Left cardiac atrium (tissue), 4 donors: Measurements from ENCODE around the gene NXN. TPM values are rescaled to one million over a fixed set of nuclear protein-coding genes. Genes with fewer than 3 reads are reported as not detected.
"Not testable (repeated sequence)": the region's sequence is repeated elsewhere in the genome, so short reads cannot be mapped to it uniquely, and the experiment has no call there.

ENCODE experiments used
- ATAC-seq, 2 donors: fragments of 200-7000 bp; cut with Tn5 transposase; one replicate each; pipeline ENCODE4 v1.9.1; 2020; ENCODE audit warnings: mild to moderate bottlenecking in 2 of 2, moderate library complexity in 2 of 2
- DNase-seq: peaks from one replicate; pipeline ENCODE4 v3.0.0-alpha.2; 2020
- intact Hi-C, 2 donors: fragments of 100-400 bp; cut with DNase I; formaldehyde crosslinking; loops; one replicate each; pipeline versions ENCODE4 v1.14.1 to v1.15.1; 2022 to 2023
- total RNA-seq, 2 donors: library from RNA; stranded (reverse); fragmentation: NEBNext Ultra II Directional; extraction: Animal tissue kit (Norgen Biotek cat#: 25700); gene quantifications; one replicate each; pipeline ENCODE4 v1.2.1, GENCODE V29; 2021
- donor health status: DM: no; HTN: yes; CAD: no.
- donor health status: DM: no; HTN: yes; CAD: no; lungs with severe emphysema.
- donor health status: DM: yes; HTN: yes; CAD: no.
- donor health status: Dilated cardiomyopathy.

Gene NXN
- total RNA-seq, 2 donors from 2014 or later = 16.7 to 20.8 TPM

DNA sequence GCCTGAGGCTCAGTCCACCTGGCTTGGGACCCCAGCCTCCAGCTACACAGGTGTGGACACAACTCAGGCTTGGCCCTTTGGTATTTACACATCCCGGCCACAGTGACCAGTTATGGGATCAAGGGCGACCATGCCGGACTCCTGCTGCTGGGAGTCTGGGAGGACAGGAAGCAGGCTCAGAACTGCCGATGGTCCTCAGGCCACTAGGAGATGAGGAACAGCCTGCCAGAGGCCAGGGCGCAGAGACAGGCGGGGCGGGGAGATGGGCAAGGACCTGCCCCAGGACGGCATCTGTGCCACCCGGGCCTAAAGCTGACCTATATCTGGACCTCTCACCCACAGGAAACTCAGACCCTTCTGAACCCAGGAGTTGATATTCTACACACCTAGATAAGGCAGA is 12.5 kb downstream of the NXN start:
- ATAC-seq = no peak
- intact Hi-C loops = no loop called here
- DNase-seq = no peak

DNA sequence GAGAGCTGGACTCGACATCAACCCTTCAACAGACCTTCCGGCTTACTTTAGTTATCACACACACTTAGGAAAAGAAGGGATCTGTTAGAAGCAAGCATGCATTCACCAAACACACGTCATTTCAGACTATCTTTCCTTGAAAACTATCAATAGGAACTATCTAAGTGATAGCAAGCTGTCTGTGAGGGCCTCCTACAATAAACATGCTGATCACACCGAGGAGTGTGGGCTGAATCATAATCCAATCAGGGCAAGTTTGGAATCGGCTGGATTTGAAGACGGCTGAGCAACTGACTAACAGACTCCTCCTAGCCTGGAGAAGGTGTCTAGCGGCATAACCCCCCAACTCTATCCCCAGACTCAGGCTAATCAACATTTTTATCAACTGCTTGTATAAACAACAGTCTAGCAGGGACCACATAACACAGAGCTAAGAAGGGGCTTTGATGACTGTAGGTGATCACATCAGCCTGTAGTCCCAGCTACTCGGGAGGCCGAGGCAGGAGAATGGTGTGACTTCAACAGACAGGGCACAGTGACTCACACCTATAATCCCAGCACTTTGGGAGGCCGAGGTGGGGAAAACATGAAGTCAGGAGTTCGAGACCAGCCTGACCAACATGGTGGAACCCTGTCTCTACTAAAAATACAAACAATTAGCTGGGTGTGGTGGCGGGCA is 14.1 kb downstream of the NXN start:
- DNase-seq = no peak
- intact Hi-C loops = no loop called here
- ATAC-seq = no peak

DNA sequence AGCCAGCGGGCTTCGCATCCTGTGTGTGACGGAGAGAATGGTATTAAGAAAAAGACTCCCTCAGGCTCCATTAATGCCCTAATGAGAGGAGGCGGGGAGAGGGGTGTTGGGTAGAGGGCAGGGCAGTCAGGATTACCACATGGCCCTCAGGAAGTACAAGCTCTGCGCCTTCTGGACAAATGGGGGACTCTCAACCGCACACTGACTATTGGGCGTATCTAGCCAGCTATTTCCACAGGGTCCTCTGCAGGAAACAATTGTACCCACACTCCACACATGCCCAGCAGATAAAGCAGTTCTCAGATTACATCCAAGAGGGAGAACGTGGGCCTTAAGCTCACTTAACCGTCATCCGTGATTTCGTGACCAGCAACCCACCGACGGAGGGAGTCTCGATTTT is 14.7 kb downstream of the NXN start:
- intact Hi-C loops = no loop called here
- DNase-seq (no peak), ATAC-seq (peak; percentile 20 to 47)

DNA sequence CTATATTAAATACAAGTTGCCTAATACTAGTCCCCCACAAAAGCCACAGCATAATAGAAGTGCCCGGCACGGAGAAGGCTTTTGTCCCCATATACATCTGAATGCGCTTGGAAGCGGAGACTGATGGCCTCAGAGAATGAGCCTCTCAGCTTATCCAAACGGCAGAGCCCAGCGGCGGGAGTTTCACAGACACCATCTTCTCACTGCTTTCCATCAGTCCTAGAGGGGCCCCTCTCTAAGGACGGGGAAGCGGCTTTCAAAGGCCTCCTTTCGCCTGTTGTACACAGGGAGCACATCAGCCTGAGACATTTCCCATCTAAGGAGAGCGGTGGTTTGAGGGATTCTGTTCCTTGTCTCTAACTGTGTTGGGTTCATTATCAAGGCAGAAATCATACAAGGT is 16.9 kb downstream of the NXN start:
- intact Hi-C loops = no loop called here
- DNase-seq (no peak), ATAC-seq (no peak)

DNA sequence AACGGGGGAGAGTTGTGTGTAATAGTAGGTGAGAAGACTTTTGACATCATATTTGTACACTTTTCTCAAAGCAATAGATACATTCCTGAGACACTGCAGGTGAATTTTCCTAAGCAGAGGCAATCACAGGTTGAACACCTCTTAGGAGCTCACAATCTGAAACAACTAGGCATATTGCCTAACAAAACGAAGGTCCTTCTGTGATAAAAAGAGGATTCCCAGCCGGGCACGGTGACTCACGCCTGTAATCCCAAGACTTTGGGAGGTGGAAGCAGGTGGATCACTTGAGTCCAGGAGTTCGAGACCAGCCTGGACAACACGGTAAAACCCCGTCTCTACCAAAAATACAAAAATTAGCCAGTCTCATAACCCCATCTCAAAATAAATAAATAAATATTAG is 17.4 kb downstream of the NXN start:
- no peak for ATAC-seq
- intact Hi-C loops = no loop called here
- no peak for DNase-seq

DNA sequence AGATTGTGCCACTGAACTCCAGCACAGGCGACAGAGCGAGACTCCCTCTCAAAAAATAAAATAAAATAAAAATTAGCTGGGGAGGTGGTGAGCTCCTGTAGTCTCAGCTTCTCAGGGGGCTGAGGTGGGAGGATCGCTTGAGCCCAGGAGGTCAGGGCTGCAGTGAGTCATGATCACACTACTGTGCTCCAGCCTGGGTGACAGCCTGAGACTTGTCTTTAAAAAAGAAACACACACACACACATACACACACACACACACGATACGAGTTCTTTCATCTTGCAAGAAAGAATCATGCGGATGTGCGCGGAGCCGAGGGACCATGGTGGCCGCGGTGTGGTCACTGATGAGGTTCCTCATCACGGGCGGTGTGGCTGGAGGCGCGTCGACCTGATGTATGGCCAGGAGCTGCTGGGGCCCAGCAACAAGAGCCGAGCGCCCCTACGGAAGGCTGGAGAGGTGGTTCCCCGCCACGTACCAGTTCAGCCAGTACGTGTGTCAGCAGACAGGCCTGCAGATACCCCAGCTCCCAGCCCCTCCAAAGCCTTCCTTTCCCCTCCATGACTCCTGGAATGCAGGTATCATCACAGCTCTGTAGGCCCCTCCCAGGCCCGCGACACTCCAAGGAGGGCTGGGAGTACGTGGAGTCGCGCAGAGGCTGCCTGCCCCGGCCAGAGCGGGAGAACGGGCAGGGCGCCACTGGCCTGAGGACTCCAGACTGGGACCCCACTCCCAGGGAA is 20.7 kb downstream of the NXN start:
- ATAC-seq (peak in 1 of 2 donors; percentile 12), DNase-seq (no peak)
- intact Hi-C loops = no loop called here

DNA sequence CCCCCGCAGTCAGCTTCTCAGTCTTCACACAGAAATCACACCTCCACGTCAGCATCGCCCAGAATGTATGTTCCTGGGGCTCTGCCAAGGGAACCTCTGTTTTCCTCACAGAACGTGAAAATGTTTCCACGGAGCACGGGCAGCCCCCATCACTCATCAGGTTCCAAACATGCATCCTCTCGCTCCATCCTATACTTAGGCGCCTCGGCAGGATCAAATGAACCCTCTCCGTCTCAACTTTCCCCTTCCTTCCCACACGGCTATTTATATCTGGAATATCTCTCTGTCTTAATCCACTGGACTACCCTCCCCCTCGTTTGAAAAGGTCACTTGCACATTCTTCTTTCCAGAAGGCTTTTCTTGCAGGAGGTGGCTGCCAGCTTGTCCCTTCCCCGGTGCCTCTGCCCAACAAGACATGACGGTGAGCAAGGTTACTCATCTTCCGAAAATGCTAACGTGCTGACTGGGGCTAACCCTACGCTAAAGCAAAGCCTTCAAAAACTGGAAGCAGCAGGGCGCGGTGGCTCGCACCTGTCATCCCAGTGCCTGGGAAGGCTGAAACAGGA is 21.6 kb downstream of the NXN start:
- intact Hi-C loops = no loop called here
- no peak for DNase-seq
- peak in 1 of 2 donors; percentile 48 for ATAC-seq

DNA sequence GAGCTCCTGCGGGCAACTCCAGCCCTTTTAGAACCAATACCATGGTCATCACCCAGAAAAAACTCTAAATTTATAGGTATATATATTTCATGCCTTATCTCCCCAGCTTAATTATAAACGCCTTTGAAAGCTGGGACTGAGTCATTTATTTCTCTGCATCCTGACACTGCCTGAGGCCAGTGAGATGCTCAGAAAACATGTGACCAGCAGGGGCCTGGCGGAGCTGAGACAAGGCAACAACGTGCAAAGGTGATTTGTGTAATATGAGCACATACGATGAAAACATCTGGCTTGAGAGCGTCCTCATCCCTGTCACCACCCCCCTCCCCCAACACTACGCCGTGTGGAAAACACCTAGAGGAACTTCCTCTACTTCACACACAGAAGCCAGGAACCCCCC is 22.7 kb downstream of the NXN start:
- DNase-seq (no peak), ATAC-seq (no peak)
- intact Hi-C loops = no loop called here

DNA sequence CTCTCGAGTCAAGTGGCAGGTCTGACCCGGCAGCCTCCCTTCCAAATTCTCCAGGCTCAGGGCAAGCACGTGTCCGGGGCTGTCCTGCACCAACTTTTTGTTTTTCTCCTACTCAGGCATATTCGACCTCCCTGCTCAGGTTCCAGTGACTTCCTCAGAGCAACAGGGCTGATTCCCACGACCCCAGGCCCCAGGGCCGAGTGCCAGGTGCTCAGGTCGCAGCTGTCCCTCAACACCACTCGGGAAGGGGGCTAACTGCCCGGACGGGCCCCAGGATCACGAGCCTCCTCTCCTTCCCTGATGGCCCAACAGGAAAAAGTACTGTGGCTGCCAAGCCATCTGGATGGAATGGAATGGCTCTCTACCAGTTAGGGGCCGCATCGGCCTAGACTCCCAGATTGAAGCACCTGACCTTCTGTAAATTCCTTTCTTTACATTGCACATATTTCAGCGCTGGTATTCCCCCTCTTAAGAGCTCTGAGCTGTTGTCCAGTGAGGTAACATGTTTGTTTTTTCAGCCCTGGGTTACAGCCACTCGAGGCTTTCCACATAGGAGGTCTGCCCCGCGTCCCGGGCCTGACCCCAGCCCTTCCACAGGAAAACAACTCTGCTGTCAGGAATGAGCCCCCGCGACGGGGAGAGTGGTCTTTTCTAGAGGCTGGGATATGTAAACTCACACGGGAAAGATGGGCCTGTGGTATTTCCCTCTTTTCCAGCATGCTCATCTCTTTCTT is 25.0 kb downstream of the NXN start:
- intact Hi-C loops = no loop called here
- ATAC-seq (peak; percentile 9 to 30), DNase-seq (no peak)

DNA sequence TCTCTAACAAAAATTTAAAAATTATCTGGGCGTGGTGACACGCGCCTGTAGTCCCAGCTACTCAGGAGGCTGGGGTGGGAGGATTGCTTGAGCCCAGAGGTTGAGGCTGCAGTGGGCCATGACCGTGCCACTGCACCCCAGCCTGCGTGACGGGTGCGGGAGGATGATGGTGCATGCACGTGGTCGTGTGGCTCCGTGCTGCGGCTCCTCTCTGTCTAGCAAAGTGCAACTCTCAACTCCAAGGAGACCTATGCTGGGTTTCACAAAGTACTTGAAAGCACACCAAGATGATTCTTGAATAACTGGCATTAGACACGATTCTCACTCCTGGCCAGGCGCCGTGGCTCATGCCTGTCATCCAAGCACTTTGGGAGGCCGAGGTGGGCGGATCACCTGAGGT is 25.8 kb downstream of the NXN start:
- intact Hi-C loops = no loop called here
- no peak for ATAC-seq
- DNase-seq = no peak

DNA sequence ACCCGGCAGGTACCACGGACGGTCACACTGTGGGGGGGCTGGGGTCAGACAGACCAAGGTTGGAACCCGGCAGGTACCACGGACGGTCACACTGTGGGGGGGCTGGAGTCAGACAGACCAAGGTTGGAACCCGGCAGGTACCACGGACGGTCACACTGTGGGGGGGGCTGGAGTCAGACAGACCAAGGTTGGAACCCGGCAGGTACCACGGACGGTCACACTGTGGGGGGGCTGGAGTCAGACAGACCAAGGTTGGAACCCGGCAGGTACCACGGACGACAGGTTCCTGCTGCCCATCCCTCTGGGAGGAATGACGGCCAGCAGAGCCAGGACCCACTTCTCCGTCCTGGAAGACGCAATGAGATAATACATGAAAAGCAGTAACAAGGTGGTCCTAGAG is 27.0 kb downstream of the NXN start:
- intact Hi-C loops, ATAC-seq, DNase-seq: not testable (repeated sequence)

DNA sequence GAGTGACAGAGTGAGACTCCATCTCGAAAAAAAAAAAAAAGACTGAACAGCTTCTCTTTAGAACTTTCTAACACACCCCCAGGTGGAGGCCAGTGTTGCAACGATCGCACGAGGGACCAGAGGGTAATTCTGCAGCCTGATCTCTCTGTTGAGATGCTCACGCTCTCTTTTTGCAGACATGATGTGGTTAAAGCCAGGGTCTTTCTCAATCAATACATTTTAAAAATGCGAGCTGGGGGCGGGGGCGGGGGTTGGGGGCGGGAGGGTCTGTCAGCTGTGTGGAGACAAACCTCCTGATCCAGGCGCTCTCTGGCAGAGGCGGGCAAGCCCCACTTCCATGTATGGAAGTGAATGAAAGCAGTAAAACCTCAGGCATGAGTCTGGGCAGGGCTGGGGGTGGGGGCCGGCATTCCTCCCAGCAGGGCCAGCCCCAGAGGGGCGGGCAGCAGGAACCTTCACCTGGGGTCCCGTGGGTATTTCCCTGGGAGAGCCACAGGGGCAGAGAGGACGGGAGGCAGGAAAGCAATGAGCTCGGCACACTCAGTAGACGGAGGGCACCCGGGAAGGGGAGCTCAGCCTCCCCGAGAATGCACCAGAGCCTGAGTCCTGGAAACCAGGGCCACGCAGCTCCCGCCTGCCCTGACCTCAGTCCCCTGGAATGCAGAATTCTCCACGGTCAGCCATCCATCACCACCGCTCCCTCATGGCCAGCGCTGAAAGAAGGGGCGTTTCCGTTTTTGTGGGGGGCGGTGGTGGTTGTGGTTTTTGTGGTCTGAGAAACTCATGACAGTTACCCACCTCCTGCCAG is 28.0 kb downstream of the NXN start:
- ATAC-seq = peak; percentile 66 to 84
- intact Hi-C loops = loop anchor here in 1 of 2 donors (2.0 kb wide), 1 partner anchor 27 kb away; no protein-coding TSS in a partner anchor
- no peak for DNase-seq

DNA sequence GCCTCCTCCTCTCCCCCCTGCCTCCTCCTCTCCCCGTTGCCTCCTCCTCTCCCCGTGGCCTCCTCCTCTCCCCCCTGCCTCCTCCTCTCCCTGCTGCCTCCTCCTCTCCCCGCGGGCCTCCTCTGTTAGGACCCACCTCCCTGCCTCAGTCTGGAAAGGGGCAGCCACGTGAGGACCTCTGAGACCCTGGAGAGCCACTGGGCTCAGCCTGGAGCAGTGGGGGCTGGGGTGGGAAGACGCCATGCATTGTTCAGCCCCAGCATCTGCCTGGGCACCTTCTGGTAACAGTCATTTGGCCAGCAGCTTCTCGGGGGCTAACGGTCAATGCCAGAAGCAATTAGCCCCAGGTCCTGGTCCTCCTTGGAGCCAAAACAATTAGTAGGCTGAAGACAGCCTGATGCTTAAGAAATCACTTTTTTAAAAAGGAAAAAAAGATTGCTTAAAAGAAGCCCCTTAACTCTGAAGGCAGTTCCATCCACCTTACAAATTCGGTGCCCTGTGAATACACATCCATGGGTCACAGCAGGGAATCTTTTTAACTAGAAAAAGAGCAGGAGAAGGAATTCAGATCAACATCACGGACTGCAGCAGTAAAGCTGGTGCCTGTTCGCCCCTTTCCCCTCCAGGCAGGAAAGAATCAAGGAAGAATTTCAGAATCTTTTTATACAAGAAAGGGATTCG is 29.8 kb downstream of the NXN start:
- DNase-seq = no peak
- intact Hi-C loops = loop anchor here in 1 of 2 donors (2.0 kb wide), 1 partner anchor 25 kb away; no protein-coding TSS in a partner anchor
- no peak for ATAC-seq

DNA sequence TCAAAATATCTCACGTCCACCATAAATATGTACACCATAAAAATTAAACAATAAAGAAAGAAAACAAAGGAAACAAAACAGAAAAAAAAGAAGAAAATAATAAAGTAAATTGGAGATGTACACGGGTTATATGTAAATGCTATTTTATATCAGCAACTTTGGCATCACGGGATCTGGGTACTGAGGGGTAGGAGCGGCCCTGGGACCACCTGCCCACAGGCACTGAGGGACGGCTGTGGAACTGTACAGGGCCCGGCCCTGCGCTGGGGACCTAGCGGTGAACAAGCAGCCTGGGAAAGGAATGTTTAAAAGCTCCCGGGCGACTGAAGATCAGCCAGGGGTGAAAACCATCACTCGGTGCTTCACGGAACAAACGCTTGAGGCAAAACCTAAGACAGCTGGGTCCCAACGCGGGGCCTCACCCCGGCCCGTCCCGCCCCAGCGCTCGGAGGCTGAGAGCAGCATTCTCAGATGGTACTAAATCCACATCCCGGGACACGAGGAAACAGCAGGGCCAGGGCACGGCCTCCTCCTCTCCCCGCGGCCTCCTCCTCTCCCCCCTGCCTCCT is 31.2 kb downstream of the NXN start:
- DNase-seq (no peak), ATAC-seq (no peak)
- intact Hi-C loops = no loop called here

DNA sequence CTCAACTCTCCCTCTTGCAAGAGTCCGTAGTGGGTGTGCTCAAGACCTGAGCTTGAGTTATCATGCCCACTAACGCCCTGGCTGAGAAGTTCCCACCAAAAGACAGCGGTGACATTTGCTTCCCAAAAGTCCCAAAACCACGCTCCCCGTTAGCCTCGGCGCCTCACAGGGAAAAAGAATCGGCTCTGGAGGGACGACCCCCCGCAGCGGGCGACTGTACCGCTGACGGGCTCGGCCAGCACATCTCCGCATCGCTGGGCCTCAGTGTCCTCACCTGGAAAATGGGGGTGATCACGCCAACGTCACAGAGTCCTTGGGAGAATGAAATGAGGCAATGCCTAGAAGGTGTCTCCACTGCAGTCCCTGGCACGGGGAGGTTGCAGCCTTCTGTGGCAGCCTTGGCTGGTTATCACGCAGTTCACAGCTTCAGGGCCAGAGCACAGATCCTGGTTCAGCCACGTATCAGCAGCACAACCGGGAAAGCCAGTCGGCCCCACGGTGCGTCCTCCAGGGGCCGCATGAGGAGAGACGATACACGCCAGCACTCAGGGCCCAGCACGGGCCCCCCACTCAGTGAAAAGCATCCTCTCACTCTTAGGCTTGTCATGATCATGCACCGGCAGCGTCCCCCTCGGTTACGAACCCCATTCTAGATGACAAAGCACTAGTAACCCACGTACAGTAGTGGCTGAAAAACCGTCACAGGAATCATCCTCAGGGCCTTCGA is 32.9 kb downstream of the NXN start:
- no peak for DNase-seq
- intact Hi-C loops = no loop called here
- no peak for ATAC-seq

DNA sequence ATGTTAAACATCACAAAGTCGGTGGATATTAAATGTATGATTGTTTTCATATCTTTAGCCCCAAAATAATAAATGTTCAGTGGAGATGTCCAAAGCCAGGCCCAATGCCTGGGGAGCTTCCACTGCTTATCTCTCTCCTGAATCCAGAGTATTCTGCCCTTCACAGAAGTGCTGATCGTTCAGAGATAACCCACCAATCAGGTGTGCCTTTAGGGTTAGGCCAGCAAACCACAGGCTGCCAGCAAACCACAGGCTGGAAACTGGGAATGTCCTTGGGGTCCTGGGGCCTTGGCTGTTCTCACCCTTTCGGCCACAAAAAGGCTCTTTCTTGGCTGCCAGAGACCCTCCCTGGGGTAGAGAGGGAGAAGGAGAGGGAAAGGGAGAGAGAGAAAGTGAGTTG is 33.9 kb downstream of the NXN start:
- intact Hi-C loops = no loop called here

DNA sequence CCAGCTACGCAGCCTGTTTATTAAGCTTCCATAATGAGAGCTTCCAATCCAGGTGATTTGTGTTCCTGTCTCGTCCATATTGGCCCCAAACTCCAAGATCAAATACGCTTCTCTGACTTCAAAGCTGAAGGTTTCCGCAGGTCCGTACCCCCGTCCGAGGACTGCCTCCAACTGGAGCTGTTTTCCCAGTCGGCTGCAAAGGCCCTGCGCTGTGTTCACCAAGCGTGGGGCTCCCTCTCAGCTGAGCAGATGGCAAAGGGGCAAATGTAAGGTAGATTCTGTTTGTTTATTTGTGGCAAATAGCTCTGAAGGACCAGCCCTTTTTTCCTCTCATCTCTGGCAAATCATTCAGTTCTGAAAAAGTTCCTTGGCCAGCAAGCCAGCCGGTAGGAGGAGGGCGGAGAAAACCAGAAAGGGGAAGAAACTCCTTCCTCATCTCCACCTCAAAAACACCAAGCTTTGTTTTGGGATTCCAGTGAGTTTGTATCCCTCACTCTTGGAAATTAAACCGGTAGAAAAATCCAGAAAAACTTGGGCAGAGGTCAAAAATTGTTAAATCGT is 35.2 kb downstream of the NXN start:
- DNase-seq = no peak
- no peak for ATAC-seq
- intact Hi-C loops = no loop called here

More for the DNA sequence above, 33.9 kb downstream of the NXN start:
- DNase-seq (no peak), ATAC-seq (no peak)
